NCI-H1105 treated with DMSO at 0.1 percent for 48 hours (cell line): ENCODE measurements around the gene FABP7.

Experiments used
- DNase-seq: peaks from one replicate; lab custom pipeline; 2025; lab: John Stamatoyannopoulos, UW

Gene FABP7

DNA sequence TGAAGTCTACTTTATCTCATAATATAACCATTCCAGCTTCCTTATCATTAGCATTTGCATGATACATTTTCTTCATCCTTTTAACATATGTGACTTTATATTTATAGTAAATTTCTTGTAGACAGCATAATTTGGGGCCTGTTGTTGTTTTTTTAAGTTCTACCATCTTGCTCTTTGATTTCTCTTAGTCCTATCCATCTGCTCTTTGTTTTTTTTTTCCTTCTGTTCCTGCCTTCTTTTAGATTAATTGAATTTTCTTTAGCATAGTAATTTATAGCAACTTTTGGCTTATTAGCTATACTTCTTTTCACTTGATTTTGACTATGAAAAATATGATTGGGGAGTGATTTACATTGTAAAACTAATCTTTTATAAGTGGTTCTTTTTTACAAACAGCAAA lies 19.2 kb upstream of the FABP7 start:
- no peak for DNase-seq

DNA sequence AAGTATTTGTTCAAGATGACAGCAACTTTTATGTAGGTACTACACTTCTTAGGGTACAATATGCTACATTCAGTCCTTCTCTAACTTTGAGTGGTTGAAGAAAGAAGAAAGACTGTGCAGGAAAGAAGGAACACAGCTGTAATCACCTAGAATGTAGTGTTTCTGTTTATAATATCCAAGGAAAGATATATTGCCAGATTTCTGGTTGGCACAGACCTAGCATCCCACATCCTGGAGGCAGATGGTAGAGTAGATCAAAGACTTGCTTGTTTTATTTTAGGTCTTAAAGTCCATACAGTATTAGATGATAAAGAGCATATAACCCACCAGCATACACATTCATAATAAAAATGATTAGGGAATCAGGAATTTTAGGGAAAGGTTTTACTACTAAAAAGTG lies 13.3 kb upstream of the FABP7 start:
- no peak for DNase-seq

DNA sequence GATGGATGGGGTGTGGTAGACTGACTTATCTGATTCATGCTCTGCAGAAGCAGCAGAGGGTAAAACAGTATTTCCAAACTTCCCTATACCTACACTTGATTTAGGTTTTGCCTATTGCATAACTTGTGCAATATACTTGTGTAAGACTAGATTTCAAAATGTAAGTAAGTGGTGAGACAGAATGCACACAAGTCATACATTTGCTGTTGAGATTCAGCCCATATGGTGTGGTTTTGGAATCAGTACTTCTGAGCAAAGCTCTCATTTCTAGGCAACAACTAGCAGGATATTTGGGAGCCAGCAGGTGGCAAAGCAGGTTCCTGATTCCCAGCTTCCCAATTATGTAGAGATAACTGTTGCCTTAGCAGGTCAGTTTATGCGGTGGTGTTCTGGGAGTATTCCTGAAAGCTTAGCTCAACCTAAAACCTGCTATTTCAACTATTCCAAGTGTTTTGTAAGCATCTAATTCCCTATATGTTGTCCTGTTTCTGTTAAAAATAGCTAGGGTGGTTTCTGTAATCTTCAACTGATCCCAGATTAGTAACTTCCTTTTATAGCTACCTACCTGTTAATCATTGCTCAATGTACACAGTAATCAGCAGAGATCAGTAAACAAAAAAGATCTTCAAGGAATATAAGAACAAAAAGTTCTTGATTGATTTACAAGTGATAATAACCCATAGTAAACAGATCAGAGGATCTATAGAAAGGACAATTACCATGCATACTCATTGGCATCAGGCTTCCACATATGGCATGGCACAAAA lies 8.5 kb upstream of the FABP7 start:
- no peak for DNase-seq

DNA sequence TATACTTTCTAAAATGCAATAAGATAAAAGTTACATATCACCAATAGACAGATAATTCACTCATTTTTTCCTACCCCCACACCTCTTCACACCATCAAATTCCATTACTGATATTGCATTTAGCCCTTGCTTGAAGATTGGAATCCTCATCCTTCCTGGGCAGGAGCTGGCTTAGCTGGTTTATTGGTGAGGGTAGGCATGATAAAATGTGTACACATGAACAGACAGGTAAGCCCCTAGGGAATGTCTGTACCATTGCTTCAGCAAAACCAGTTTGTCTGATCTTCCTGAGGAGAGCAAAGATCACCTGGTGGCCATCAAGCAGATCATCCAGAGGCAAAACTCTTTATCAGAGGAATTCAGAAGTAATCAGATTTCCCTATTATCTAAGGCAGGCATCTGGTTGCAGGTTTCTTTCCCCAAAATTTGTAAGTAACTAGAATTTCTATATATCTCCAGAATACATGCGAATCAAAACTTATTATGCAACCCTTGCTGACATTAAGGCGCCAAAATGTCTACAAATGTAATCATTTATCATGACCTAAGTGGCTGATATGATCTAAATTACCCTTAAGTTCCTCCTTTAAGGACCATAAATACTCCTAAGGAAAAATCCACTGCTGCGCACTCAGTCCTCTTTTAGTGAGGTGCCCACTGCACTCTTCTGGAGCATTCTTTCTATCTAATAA lies 6.6 kb upstream of the FABP7 start:
- DNase-seq, result no peak

DNA sequence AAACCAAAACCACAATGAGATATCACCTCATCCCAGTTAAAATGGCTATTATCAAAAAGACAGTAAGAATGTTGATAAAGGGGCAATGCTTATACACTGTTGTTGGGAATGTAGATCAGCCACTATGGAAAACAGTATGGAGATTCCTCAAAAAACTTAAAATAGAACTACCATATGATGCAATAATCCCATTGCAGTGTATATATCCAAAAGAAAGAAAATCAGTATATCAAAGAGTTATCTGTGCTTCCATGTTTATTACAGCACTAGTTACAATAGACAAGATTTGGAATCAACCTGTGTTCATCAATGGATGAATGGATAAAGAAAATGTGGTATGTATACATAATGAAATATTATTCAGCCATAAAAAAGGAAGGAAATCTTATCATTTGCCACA lies 3.5 kb upstream of the FABP7 start:
- DNase-seq, result no peak

DNA sequence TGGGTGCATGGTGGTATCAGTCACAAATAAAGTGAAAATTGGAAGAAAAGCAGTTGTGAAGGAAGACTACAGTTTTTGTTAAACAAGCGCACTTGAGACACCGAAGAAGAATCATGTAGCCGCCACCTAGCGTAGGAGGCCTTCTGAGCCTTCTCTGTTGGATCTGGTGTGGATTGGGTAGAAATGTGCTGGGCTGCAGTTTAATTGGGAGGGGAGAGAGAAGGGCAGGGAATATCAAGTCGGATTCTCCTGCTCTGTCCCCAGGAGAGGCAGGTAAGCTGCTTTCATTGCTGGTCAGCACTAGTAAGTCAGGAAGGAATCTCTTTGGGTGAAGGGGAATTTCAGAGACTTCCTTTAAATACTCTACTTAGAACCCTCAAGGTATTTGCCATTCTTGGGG lies 1.2 kb upstream of the FABP7 start:
- no peak for DNase-seq

DNA sequence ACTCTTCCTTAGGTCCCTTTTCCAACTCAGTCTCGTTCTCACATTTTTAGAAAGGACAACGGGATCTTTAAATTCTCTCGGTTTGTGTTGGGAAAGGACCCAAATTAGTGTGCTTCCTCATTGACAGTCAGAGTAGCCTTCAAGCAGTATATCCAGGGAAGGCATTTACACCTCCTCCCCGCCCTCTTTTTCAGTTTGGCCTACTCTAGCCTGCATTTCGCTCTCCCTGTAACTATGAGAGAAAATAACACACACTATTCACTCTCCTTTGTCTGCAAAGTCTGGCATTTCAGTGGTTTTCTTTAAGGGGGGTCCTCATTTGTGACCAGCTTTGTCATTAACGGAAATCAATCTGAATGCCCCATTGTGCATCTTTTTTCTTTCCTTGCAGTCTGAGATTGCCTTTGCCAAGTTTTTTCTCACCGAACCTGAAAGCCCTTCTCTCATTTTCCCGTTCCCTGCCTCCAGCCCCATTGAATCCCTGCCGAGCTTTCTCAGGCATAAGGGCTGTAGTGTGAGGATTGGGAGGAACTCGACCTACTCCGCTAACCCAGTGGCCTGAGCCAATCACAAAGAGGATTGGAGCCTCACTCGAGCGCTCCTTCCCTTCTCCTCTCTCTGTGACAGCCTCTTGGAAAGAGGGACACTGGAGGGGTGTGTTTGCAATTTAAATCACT lies 393 bp upstream of the FABP7 start:
- no peak for DNase-seq

DNA sequence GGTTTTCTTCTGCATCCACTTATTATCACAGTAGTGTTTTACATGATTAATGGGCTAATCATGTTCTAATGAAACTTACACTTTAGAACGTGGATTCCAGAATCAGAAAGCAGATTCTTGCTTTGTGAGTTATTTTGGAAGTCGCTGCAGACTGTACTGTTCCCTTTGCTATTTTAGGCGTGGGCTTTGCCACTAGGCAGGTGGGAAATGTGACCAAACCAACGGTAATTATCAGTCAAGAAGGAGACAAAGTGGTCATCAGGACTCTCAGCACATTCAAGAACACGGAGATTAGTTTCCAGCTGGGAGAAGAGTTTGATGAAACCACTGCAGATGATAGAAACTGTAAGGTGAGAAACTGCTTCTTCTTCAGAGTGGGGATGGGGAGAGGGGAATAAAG lies 598 bp downstream of the FABP7 start:
- DNase-seq, result no peak

DNA sequence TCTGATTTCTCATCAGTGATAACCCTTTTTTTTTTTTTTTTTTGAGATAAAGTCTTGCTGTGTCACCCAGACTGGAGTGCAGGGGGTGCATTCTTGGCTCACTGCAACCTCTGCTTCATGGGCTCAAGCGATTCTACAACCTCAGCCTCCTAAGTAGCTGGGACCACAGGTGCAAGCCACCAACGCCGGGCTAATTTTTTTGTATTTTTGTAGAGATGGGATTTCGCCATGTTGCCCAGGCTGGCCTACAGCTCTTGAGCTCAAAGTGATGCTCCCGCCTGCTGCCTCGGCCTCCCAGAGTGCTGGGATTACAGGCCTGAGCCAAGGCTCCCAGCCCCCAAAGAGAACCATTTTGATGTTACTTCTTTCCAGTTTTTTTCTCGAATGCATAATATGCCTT lies 2.2 kb downstream of the FABP7 start:
- no peak for DNase-seq

DNA sequence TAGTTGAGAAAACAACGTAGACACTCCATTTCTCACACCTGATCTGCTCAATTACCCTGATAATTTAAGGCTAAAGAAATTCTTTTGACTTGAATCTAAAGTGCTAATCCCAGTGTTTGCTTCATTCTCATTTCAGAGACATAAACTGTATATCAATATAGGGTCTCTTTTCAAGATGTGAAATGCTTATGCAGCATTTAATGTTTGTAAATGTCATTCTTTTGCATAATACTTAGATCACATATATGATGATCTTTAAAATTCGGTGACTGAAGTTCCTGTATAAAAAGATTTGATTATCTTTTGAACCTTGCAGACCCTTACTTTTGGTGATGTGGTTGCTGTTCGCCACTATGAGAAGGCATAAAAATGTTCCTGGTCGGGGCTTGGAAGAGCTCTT lies 3.9 kb downstream of the FABP7 start:
- DNase-seq, result no peak

DNA sequence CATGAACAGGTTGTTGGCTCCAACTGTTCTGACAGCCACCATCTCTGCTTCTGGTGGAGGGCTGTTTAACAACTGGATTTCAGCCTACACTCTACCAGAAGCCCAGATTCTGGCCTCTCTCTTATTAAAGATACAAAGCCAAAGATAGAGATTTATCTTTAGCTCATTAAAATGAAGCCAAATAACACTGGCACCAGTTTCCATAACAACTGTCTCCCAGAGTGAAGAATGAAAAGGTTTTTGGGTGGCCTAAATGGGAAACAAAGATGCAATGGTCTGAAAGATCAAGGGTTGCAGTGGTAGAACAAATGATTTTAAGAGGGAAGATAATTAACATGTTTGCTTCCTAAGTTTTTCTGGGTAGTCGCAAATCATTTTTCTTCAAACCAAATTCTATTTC lies 6.4 kb downstream of the FABP7 start:
- no peak for DNase-seq

DNA sequence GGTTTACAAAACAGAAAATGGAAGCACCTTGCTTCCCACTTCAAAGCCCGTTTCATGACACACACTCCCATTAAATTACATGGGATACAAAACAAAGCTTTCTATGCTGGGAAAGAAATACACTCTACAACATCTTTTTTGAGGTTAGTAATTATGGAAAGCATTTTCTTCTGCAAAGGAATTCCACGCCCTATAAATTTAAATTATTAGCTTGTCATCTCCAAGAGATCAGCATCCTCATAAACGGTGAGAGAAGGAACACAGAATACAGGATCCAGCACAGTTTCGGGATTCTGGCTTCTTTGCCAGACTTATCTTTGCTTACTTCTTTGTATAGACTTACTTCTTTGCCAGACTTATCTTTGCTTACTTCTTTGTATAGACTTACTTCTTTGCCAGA lies 8.2 kb downstream of the FABP7 start:
- DNase-seq, result no peak

DNA sequence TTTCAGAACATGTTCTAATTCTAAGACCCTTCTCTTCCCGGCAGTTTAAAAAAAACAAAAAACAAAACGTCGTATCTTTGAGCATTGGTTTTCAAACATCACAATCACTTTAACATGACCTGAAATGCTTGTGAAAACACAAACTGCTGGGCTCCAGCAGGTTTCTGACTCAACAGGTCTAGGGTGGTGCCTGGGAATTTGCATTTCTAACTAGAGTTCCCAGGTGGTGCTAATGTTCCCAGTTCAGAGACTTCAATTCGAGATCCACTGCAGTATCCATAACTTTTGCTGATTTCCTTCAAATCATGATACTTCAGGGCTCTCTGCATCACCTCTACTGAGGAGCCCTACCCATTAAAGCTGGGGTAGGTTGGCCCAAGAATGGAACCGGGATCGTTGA lies 8.7 kb downstream of the FABP7 start:
- DNase-seq, result no peak

DNA sequence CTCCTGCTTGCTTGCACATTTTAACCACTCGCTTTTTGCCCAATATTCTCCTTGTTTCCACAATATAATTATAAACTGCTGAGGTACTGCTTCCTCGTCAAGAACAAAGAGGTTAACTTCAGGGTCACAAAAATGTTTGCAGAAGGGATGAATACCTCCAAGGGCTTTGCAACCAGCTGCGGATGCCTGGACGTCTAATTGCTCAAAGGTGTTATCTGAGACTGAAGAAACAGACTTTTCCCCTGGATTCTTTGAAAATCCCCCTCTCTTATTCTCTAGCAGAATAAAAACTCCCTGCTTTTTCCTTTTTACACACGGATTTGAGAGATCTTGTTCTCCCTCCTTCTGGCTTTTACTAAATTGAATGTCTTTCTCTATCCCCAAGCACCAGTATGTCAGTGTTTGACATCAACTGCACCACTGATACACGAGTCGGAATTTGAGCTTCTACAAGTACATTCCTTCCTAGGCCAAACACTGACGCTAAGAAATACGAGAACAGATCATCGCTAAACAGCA lies 9.2 kb downstream of the FABP7 start:
- DNase-seq, result peak; percentile 41

DNA sequence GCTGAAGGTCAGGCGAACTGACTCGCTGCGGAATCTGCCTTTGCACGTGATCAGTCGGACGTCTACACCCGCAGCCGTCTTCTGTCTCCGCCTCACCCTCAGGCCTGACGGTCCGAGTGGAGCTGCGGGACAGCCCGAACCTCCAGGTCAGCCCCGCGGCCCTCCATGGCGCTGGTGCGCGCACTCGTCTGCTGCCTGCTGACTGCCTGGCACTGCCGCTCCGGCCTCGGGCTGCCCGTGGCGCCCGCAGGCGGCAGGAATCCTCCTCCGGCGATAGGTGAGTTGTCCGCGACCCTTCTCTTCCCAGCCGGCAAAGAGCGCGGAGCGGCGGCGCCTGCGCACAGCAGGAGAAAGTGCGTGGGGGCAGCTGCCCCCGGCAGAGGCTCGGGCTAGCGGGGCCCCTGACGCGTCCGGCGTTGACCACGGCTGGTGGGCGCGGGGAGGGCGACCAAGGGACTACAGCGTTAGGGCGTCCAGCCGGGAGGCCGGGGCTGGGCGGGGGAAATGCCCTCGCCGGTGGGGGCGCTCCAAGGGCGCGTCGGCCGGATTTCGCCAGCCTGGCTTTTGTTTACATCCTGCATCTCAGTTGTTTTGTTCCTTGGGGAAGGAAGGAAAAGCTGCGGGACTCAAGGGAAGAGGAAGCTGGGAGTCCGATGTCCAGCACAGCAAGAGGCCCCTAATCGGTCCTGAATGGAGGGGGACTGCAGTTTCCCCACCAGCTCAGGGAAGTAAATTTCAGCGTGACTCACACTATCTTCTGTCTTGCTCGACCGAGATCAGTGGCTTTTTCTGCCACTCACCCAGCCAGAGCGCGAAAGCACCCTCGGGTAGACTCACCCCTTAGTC lies 9.9 kb downstream of the FABP7 start, which contains the start of gene SMPDL3A:
SMPDL3A (plus strand) TSS at position 77 of the 846 bp plus-strand sequence; CDS start at position 166, 89 bp downstream.
- DNase-seq, result peak; percentile 83

DNA sequence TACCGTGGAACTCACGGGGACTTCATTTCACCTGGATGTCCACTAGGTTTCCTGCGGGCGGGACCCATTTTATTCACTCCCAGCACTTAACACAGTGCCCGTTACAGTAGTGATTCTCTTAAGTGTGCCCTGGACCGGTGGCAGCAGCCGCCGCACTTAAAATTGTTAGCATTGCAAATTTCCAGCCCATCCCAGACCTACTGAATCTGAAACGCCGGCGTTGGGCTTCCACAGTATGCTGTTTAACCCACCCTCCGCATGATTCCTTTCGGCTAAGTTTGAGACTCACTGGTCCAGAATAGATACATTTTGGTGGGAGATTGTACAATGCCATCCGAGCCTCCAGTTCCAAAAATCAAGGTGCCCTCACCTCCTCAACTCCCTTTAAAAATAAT lies 10.5 kb downstream of the FABP7 start:
- DNase-seq, result no peak

DNA sequence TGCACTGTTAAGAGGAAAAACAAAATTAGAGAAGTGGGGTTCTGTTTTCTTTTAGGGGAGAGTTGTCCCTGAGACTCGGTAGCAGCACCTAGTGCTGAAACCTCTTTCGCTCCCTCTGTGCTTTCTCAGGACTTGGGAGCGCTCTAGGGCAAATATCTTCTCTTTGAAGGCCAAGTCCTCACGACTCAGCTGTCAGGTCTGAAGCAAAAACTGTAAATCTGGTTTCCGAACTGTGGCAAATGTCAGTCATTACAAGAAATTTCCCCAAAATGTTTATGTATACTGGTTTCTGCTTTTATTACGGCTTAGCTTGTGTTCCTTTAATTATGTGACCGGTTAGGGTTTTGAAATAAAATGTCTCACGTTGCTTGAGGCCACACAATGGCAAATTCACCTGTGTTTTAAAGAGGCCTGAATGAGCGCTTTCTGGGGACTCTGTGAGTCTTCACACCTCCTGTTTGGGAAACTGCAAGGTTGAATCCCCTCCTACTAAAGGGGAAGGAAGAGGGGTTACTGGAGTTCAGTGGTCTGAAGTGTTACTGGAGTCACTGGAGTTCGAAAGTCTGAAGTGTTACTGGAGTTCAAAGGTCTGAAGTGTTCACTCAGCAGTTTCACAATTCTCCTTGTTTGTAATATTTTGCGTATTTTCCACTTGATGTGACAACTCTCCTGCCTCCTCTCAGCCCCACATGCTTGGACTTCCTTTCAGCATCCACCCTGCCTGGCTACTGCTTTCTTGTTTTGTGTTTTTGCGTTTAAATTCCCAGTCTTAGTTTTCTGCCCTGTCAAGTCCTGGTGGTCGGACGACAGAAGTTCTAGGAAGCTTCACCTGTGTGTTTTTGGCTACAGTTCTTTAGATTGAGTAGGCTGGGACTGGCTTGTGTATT lies 11.2 kb downstream of the FABP7 start:
- no peak for DNase-seq

DNA sequence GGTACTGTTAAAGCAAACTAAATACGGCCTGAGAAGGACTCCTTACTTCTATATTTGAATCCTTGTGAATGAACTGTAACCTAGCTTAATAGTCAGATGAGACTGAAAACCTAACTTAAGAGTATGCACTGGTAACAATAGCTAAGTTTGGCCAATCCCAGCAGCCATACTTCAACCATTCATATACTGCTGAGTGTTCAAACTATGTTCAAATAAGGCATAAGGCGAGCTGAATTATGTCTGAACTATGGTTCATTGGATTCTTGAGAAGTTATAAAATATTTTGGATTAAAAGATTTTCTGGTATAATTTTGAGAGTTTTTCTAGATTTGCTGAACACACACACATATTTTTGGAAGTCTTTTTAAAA lies 11.8 kb downstream of the FABP7 start:
- DNase-seq, result no peak

DNA sequence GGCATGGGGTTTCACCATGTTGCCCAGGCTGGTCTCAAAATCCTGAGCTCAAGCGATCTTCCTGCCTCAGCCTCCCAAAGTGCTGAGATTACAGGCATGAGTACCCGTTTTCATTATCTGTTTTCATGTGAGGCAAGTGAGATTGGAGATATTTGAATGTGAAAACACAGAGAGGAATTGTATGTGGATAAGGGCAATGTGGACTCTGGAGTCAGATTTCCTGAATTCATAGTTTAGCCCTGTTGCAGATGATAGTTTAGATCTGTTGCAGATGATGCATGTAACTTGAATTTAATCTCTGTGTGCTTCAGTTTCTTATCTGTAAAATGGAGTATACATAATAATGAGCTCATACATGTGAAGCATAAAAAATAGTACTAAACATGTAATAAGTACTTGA lies 13.2 kb downstream of the FABP7 start:
- no peak for DNase-seq

DNA sequence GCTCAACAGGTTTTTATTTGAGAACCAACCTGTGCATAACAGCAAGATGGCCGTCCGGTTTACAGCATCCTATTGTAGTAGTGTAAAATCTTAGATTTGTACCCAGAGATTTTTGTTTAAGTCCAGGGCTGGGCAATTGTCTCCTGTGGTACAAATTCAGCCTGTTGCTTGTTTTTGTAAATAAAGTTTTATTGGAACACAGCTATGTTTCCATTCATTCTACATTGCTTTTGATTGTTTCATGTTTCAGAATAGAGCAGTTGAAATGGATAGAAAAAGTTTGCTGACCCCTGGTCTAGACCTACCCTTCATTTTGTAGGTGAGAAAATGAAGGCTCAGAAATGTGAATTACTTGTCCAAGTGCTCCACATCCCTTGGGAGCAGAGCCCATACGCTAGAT lies 18.0 kb downstream of the FABP7 start:
- no peak for DNase-seq

DNA sequence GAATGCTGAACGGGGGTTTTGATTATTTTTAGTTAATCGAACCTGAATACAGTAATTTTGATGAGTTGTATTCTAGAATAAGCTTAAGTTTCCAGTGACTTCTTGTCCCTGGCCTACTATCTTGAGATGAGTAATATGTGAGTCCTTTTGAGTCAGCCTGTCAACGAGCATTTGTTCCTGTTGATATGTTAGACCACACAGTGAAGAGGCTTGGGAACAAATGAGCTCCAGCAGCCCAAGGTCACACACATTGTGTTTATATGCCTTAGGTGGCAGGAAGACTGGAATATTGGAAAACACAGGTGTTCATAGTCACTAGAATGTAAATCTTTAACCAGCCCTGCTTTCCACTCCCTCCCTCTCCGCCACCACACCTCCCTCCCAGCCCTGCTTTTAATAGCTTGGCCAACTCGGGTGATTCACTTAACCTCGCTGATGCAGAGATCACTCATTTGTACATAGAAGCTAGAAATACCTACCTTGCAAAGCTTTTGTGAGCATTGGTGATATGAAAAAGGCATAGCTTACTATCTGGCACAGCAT lies 18.7 kb downstream of the FABP7 start:
- DNase-seq, result no peak
